Colonic mucosa (tissue), 4 donors: Measurements from ENCODE around the gene MCL1. TPM values are rescaled to one million over a fixed set of nuclear protein-coding genes. Genes with fewer than 3 reads are reported as not detected.

Experiments
- DNase-seq: peaks from one replicate; pipeline ENCODE4 v3.0.0-alpha.2; 2020
- H3K27ac ChIP-seq: fragments of 200-600 bp; one replicate; pipeline ENCODE4 v1.8.0; 2021
- H3K27me3 ChIP-seq: fragments of 200-600 bp; one replicate; pipeline ENCODE4 v1.8.0; 2021
- H3K36me3 ChIP-seq: fragments of 200-600 bp; one replicate; pipeline ENCODE4 v1.8.0; 2021
- H3K4me1 ChIP-seq: fragments of 200-600 bp; one replicate; pipeline ENCODE4 v1.8.0; 2021; ENCODE audit warnings: mild to moderate bottlenecking
- H3K4me3 ChIP-seq: fragments of 200-600 bp; one replicate; pipeline ENCODE4 v1.8.0; 2021
- H3K9ac ChIP-seq, 2 donors: one replicate each; pipeline ENCODE4 v1.7.0; 2013; ENCODE audit warnings: control low read depth in 2 of 2, low read depth in 2 of 2, low read length in 2 of 2
- H3K9me3 ChIP-seq: fragments of 200-600 bp; one replicate; pipeline ENCODE4 v1.8.0; 2021
- intact Hi-C: fragments of 100-400 bp; cut with DNase I; formaldehyde crosslinking; loops from one replicate; pipeline ENCODE4 v1.14.1; 2022
- total RNA-seq, 2 donors: library from RNA; stranded (reverse); fragmentation: NEBNext Ultra II Directional in 1 of 2; extraction: Animal tissue kit (Norgen Biotek cat#: 25700) in 1 of 2; gene quantifications; one replicate each; pipeline ENCODE4 v1.2.1, GENCODE V29; 2021
- TF ChIP-seq, protein P1 (sequence below): fragments of 200-600 bp; IDR thresholded peaks from one replicate; pipeline ENCODE4 v1.8.0; 2022; ENCODE audit warnings: antibody characterized with exemption, mild to moderate bottlenecking
- donor health status: healthy.
- donor health status: DM: no; HTN: no; CAD: no.
- donor health status: DM: no; HTN: no; CAD: no.

MCL1 gene
- total RNA-seq, 2 donors from 2014 or later, result 151 to 285 TPM

GRCh38 chr1:150622303-150622975, 43.0 kb upstream of the MCL1 start:
- no peak overlapping the region for H3K9ac ChIP-seq
- intact Hi-C loops, result loop anchor here (5.0 to 10.0 kb wide), 2 partner anchors 45 to 158 kb away; partner anchors contain the start of gene MCL1

DNA sequence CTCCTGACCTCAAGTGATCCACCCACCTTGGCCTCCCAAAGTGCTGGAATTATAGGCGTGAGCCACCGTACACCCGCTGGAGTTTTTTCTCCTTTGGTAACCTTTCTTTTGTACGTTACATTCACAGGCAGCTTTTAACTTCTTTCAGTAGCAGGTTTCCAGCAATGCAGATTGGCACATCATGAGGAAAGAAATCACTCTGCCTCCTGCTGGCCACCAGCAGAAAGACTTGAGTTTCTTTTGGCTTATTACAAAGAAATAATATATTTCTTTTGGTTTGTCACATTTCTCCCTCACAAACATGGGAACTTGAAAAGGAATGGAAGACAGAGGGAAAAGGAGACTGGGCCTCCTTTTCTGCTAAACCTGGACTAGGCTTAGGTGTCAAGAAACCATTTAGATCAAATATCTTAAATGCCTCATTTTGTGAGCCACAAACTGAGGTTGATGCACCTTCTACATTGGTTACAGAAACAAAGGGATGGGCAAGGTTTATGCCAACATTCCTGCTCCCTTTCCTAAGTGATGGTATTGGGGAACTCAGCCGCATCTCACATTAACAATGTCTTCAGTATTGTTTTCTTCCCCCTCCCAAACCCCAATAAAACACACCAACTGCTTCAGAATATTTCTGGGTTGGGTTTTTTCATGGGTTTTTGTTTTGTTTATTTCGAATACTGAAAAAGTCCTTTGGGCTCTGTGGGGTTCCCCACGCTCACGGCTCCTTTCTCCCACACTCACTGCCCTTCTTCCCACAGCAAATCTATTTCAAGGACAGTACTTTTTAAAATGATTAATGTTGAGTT, 42.3 kb upstream of the MCL1 start:
- H3K9ac ChIP-seq, result no peak overlapping the region
- H3K27me3 ChIP-seq, result no peaks in the 10 kb centered on the region
- H3K9me3 ChIP-seq, result no peaks in the 10 kb centered on the region
- TF ChIP-seq, protein P1, sequence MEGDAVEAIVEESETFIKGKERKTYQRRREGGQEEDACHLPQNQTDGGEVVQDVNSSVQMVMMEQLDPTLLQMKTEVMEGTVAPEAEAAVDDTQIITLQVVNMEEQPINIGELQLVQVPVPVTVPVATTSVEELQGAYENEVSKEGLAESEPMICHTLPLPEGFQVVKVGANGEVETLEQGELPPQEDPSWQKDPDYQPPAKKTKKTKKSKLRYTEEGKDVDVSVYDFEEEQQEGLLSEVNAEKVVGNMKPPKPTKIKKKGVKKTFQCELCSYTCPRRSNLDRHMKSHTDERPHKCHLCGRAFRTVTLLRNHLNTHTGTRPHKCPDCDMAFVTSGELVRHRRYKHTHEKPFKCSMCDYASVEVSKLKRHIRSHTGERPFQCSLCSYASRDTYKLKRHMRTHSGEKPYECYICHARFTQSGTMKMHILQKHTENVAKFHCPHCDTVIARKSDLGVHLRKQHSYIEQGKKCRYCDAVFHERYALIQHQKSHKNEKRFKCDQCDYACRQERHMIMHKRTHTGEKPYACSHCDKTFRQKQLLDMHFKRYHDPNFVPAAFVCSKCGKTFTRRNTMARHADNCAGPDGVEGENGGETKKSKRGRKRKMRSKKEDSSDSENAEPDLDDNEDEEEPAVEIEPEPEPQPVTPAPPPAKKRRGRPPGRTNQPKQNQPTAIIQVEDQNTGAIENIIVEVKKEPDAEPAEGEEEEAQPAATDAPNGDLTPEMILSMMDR, result peak; percentile 57
- peaks cover 3% of the 10 kb centered on the region for H3K36me3 ChIP-seq
- peak; percentile 63 for DNase-seq
- no peak overlapping the region for H3K4me3 ChIP-seq
- peak overlapping the region; percentile 48 for H3K27ac ChIP-seq
- intact Hi-C loops, result loop anchor here (2.0 to 10.0 kb wide), 3 partner anchors 44 to 157 kb away; partner anchors contain the start of gene MCL1
- peaks cover 12% of the 10 kb centered on the region for H3K4me1 ChIP-seq

More at GRCh38 chr1:150622303-150622975, 43.0 kb upstream of the MCL1 start:
- no peak for DNase-seq
- Histone ChIP-seq H3K9me3 (no peaks in the 10 kb centered on the region), H3K4me3 (no peak overlapping the region), H3K4me1 (peaks cover 12% of the 10 kb centered on the region), H3K27me3 (no peaks in the 10 kb centered on the region), H3K36me3 (peaks cover 3% of the 10 kb centered on the region), H3K27ac (peak overlapping the region; percentile 48)
- TF ChIP-seq, protein P1, result no peak

DNA sequence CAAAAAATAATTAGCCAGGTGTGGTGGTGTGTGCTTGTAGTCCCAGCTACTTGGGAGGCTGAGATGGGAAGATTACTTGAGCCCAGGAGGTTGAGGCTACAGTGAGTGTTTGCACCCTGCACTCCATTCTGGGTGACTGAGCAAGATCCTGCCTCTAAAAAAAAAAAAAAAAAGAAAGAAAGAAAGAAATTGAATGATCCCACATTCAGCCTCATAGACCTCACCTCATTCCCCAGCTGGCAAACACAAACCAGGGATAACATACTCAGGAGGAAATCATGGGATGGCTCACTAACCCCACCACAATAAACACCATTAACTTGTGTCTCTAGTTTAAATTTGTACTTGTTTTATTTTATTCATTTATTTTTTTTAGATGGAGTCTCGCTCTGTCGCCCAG, 41.5 kb upstream of the MCL1 start:
- peak overlapping the region; percentile 7 for H3K27ac ChIP-seq
- TF ChIP-seq, protein P1, result no peak
- peaks cover 3% of the 10 kb centered on the region for H3K36me3 ChIP-seq
- intact Hi-C loops, result loop anchor here (2.0 to 10.0 kb wide), 3 partner anchors 44 to 156 kb away; partner anchors contain the start of gene MCL1
- H3K4me3 ChIP-seq, result no peak overlapping the region
- no peaks in the 10 kb centered on the region for H3K27me3 ChIP-seq
- H3K9ac ChIP-seq, result no peak overlapping the region
- H3K4me1 ChIP-seq, result peaks cover 15% of the 10 kb centered on the region
- no peak for DNase-seq
- no peaks in the 10 kb centered on the region for H3K9me3 ChIP-seq

- Histone ChIP-seq H3K4me3 (no peak overlapping the region), H3K9ac (peak overlapping the region in 1 of 2 donors; percentile 27), H3K9me3 (no peaks in the 10 kb centered on the region), H3K36me3 (peaks cover 3% of the 10 kb centered on the region), H3K4me1 (peaks cover 15% of the 10 kb centered on the region), H3K27ac (peak overlapping the region; percentile 50), H3K27me3 (no peaks in the 10 kb centered on the region)
- DNase-seq, result no peak
- intact Hi-C loops, result loop anchor here (2.0 to 10.0 kb wide), 3 partner anchors 43 to 155 kb away; partner anchors contain the start of gene MCL1
- TF ChIP-seq, protein P1, result no peak
These were observed 40.4 kb upstream of the MCL1 start for GRCh38 chr1:150619576-150620509.
